Hindlimb muscle (tissue), 1 donor: ENCODE data around the gene DPPA3. TPM values are rescaled to one million over a fixed set of nuclear protein-coding genes. Genes with fewer than 3 reads are reported as not detected.
"Not testable (repeated sequence)": the region's sequence is repeated elsewhere in the genome, so short reads cannot be mapped to it uniquely, and the experiment has no call there.

Experiments used
- DNase-seq: peaks from one replicate; pipeline ENCODE4 v3.0.0-alpha.2; 2013
- polyA plus RNA-seq: library from polyadenylated mRNA; unstranded; fragments of 120-200 nt; gene quantifications from one replicate; pipeline ENCODE4 v1.2.1, GENCODE V29; 2013; ENCODE audit not compliant: insufficient read length

The DPPA3 gene
- not detected for polyA plus RNA-seq

DNA sequence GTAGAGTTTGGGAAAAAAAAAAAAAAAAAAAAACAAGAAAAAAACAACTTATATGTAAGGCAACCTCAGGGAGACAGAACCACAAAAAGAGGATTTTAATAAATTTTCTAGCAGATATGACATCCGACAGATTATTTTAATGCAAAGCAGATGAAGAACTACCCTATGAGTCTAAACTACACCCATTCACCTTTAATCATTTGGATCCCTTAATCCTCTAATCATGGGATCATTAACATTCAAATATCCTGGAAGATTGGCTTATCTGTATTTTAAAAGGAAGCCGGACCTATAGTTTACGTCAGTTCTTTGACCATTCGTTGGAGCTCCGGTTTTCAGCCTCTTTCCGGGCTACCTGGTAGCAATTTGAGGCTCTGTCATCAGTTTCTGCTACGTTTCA lies at the start of gene DPPA3:
Gene DPPA3 (plus strand): TSS at position 301 of the 400 bp plus-strand sequence. CDS start 138 bp downstream, outside the sequence.
- DNase-seq = no peak

DNA sequence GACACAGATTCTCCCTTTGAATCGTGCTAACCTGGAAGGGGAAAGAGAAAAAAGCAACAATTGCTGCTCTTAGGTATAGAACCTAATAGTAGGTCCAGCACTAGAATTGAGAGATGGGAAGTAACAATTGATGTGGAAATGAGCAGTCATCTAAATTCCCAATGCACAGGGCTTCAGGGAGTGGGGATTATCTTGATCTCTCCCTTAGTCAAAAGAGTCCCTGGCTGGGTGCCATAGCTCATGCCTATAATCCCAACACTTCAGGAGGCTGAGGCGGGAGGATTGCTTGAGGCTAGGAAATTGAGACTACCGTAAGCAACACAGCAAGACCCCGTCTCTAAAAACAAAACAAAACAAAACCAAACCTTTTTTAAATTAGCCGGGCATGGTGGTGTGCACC lies 49.5 kb upstream of the DPPA3 start:
- no peak for DNase-seq

DNA sequence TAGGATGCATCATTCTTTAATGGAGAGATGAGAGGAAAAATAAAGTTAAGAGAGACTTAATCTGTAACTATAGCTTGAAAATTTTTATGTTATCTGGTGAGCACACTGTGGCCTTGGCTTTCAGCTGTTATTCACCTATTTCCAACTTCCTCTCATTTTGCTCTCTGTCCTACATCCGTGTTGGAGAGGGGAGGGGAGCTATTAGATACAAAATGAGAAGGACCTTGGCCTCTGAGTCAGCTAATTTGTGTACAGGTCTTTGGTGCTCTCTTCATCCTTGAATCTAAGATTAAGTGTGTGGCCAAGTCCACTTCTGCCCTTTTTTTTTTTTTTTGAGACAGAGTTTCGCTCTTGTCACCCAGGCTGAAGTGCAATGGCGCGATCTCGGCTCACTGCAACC lies 44.6 kb upstream of the DPPA3 start:
- DNase-seq = no peak

DNA sequence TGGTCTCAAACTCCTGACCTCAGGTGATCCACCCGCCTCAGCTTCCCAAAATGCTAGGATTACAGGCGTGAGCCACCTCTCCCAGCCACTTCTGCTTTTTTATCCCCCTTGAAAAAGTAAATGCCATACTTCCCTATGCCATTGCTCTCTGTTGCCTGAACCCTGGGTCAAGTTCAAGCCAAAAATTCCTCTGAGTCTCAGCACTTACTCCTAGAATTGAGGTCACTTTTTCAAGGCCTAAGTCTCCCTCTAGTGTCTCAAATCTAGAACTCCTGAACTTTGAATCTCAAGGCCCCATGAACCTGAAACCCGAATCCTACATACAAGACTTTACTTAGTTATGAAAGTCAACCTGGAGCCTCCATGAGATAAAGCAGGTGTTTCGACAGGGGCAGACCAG lies 44.1 kb upstream of the DPPA3 start:
- no peak for DNase-seq

DNA sequence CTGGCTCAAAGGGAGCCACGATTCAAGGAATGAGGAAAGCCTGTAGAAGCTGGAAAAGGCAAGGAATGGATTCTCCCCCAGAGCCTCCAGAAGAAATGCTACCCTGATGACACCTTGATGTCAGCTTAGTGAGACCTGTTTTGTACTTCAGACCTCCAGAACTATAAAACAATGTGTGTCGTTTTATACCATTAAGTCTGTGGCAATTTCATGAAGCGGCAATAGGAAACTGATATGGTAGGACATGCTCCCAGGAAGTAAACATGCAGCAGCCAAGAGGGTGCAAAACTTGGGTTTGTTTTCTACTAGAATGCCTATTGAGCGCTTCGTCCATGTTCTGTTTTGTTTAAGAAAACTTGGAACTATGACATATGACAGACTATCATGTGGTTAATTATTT lies 43.1 kb upstream of the DPPA3 start:
- no peak for DNase-seq

DNA sequence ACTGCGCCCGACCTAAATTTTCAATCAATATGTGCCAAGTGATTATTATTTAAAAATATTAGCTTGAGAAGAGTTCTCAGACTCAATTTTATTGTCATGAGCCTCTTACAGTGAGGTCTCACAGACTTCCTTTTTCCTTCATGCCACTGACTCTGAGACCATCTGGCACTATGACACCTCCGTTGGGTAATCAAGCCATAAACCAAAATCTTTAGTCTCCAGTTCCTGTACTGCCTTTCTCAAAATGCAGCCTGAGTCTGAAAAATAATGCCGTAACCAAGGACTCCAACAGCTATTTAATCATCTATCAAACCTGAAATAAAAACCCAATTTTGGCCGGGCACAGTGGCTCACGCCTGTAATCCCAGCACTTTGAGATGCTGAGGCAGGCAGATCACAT lies 35.8 kb upstream of the DPPA3 start:
- DNase-seq = not testable (repeated sequence)

DNA sequence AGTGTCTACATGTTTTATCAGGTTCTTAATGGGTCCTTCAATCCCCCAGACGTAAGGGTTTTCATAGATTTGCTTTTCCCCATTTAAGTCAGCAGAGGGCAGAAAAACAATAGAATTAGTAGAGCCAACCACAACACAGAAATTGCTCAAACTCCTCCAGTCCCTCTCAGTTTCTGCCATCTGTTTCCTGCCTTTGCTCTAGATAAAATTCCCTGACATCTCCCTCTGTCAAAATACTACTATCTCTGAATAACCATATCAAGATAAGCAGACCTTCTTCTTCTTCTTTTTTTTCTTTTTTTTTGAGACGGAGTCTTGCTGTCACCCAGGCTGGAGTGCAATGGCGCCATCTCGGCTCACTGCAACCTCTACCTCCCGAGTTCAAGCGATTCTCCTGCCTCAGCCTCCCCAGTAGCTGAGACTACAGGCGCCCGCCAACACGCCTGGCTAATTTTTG lies 33.8 kb upstream of the DPPA3 start:
- DNase-seq = peak; percentile 4

DNA sequence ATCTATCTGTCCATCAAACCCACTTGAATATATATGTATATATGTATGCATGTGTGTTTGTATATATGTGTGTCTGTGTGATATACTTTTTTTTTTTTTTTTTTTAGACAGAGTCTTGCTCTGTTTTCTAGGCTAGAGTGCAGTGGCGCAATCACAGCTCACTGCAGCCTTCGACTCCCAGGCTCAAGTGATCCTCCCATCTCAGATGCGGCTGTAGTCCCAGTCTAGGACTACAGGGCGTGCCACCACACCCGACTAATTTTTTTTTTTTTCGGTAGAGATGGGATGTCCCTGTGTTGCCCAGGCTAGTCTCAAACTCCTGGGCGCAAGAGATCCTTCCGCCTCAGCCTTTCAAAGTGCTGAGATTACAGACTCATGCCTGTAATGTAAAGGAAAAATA lies 32.5 kb upstream of the DPPA3 start:
- no peak for DNase-seq

DNA sequence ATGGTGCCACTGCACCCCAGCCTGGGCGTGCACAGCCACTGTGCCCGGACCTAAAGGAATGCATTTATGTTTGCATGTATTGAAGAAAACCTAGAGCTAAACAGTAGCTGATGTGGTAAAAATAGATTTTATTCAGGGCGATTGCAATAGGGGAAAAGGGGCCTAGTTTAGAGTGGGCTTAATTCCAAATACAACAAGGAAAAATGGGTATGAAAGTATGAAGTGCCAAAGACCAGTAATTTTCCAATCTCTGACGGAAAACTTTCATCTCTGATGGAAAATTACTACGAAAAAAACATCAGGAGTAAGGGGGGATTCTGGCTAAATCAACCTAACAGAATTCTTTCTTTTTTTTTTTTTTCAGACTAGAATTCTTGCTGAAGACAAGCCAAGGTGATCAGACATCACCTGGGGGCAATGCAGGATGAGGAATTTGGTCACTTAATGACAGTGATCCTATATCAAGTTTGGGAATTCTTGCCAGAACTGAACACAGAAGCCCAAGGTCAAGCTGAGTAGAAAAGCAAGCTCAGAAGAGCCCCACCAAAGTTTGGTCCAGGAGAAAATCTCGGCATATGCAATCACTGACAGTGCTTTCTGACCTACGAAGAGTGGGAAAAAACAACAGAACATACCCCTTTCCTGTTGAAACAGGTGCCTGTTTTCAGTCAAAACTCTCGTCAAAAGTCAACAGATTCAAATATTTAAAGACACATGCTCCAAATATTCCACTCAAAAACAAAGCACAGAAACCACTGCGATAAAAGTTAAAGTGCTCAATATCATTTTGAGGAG lies 31.8 kb upstream of the DPPA3 start:
- DNase-seq = no peak

DNA sequence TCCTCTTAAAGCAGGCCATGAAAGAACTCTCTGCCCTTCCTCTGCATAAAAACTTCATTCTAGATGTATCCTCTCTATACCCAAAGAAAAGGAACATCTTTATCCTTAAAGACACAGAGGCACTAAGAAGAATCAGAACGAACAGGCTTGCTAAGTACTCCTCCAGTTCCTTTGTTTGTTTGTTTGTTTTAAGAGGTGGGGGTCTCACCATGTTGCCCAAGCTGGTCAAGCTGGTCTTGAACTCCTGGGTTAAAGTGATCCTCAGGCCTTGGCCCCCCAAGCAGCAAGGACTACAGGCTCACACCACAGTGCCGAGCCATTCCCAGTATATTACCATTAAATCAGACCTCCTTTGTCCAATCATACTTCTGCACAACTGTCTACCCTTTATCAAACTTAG lies 29.7 kb upstream of the DPPA3 start:
- DNase-seq = no peak

DNA sequence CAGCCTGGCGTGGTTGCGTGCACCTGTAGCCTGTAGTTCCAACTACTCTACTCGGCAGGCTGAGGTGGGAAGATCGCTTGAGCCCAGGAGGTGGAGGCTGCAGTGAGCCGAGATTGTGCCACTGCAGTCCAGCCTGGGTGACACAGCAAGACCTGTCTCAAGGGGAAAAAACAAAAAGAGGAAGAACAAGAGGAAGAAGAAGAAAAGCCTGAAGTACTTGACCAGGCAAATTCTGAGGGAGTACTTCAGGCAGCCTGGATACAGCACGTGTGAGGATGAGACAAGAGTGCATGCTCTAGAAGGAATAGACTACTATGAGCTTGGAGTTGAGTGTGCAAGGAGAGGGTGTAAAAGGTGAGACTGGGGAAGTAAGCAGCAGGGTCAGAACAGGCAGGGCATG lies 17.4 kb upstream of the DPPA3 start:
- no peak for DNase-seq

DNA sequence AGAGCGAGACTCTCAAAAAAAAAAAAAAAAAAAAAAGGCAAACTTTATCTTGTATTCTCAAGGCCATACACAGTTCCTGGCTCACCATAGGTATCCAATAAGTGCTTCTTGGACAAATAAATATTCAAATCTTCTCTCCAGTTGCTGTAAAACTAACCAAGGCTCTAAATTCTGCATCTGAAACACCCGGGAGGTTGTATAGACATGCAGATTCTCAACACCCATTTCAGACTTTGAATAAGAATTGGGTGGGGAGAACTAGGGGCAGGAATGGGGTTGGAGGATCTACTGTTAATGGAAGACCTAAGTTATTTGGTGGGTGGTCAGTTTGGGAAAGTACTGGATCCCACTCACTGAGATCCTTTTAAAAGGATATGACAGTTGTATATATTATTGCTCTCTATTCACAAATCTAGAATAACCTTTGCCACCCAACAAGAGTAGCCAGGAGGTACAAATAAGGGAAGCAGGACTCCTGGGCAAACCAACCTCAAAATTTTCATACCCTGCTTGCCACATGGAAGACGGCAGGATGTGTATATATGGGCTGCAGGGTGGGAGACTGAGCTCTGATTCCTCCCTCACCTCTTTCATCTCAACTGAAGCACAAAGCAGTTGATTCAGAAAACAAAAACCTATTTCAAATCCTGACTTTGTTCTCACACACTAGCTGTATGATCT lies 16.5 kb upstream of the DPPA3 start:
- no peak for DNase-seq

DNA sequence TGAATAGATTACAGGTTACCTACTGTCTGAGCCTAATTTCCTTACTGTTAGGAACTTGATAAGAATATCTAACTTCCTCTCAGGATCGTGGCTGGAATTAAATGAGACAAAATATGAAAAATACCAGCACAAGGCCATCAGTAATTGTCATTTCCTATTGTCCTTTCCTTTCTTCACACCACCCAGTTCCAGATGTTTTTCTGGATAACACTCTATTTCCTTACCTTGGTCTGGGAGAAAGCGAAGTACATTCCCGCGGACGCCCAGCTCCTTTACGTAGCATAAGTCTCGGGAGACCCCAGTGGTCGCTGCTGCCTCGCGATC lies 16.0 kb upstream of the DPPA3 start:
- no peak for DNase-seq

DNA sequence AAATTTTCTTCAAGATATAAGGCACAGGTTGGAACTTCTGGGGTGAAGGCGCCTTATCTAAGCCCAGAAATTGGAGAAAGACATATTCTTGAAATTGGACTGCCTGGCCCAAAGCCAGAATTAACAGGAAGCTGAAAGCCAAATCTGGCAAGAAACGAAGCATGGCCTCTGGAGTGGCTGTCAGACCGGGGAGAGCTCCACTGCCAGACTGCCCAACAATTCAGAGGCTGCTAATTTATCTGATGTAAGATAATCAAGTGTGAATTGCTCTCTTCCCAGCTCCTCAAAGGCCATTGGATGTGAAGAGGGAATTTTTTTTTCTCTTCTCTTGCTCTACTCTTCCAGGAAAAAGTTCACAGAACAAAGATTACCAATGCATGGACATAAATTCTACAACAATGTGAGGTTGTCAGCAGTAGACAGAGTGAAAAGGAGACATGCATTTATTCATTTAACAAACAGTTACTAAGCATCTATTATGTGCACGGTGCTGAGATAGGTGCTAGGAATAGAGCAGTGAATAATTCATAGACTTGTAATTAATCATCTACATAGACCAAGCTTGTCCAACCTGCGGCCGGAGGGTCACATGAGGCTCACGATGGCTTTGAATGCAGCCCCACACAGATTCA lies 15.6 kb upstream of the DPPA3 start, which contains the start of gene GDF3:
Gene GDF3 (minus strand): TSS at position 210 of the 632 bp plus-strand sequence. CDS start 47 bp downstream, at position 163.
- no peak for DNase-seq

DNA sequence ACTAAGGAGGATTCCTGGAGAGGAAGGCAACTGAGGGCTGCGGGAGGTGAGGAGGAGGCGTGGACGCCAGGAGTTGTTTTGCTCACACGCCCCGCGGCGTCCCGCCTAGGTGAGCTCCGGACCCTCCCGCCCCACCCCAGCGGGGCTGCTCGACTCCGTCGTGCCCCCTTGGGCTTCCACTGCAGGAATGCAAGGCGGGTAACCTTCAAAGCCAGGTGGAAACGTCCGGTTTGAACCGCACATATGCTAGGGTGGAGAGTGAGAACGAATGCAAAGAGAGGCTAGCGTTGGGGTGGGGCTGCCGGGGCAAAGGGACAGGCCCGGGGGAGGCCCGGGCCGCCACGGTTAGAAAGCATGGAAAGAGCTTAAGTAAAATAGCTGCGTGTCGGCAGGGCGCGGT lies 5.4 kb upstream of the DPPA3 start:
- no peak for DNase-seq

DNA sequence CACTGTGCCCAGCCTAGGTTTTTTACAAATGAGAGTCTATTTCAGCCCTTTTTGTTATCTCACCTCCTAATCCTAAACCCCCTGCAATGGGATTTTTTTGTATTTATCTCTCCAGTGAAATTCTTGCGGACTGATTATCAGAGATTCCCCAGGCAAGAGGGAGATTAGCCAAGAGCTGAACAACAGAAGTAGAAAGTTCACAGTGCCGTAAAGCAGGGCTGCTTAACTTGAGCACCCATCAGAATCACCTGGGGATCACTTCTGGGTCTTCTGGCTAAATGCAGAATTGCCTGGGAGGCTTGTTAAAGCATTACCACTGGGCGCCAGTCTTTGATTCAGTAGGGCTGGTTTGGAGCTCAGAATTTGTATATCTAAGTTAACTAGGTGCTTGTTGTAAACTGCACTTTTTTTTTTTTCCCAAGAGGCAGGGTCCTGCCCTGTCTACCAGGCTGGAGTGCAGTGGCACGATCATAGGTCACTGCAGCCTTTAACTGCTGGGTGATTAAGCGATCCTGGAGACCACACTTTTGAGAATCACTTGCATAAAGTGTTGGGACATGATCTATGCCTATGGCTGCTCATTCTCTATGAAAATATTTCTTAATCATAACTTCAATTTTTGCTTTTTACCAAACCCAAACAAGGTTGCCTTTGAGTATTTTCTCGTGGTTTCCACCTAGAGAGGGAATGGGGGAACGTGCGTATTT lies 1.1 kb upstream of the DPPA3 start:
- DNase-seq = no peak

DNA sequence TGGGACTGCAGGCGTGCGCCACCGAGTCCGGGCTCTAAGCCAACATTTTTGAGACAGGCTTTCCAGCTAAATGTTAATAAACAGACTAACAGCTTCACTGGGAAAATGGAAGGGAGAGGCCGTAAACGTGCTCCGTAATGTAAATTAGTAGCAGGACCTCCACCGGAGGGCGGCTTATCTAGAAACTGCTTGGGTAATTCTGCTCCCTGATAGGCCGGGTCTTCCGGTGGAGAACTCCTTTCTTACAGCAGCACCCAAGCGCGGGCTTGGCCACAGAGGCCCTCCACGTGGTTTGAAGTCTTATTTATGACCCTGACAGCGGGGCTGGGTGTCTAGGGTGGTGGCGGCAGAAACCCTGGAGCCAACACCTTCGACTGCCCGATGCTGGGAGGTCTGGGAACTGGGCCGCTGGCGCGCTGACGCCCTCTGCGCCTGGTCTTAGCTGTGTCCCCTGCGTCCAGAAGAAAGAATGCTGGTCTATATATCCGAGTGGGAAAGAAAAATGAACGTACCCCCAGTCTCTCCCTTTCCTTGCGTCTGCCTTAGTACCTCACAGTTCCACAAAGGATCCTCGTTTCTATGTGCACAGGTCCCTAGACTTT lies 1.7 kb downstream of the DPPA3 start:
- DNase-seq = no peak

DNA sequence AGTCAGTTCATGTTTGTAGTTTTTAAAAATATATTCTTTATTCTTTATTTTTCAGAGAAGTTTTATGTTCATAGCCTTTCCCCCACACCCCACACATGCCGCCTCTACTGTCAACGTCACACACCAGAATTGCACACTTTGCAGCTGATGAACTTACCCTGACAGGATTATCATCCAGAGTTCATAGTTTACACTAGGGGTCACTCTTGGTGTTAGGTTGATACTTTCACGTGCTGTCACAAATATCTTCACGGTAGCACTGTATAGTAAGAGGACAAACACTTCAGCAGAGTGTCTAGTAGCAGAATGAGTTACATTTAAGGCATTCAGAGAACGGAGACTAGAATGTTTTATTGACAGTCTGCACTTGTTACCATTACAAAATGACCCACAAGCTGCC lies 5.1 kb downstream of the DPPA3 start:
- no peak for DNase-seq

DNA sequence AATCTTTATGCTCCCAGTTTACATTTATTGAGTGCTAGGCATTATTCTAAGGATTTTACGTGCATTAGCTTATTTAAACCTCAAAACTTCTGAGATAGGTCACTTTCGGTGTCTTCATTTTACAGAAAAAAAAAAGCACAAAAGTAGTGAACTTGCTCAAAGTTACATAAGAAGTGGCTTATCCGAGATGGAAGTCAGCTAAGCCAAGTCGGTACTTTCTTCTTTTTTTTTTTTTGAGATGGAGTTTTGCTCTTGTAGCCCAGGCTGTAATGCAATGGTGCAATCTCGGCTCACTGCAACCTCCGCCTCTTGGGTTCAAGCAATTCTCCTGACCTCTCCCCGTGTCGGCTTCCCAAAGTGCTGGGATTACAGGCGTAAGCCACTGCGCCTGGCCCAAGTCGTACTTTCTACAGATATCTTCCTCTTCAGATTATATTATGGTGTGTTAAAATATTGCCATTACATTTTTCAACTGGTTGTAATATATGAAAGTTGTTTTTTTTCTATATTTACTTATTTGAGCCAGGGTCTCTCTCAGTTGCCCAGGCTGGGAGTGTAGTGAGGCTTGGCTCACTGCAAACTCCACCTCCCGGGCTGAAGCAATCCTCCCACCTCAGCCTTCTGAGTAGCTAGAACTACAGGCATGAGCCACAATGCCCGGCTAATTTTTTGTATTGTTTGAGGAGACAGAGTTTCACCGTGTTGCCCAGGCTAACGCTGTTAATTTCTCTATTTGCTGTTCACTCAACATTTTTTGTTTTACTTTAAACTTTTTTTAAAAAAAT lies 8.9 kb downstream of the DPPA3 start:
- DNase-seq = no peak

DNA sequence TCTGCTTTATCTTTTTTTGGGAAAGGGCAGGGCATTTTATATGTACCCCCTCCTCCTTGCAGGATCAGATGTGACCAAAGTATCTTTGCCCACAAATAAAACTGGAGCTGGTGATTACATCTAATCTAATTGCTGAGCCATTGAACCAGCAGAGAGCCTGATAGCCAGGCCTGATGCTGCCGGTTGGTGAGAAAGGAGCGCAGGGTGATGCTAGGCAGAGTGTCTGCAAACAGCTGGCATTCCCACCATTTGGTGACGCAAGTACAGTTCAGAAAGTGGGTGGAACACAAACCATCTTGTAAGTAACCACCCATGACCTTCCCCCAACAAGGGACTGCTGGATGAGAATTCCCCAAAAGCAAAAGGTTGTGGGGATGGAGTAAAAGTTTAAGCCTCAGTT lies 12.7 kb downstream of the DPPA3 start:
- DNase-seq = no peak

DNA sequence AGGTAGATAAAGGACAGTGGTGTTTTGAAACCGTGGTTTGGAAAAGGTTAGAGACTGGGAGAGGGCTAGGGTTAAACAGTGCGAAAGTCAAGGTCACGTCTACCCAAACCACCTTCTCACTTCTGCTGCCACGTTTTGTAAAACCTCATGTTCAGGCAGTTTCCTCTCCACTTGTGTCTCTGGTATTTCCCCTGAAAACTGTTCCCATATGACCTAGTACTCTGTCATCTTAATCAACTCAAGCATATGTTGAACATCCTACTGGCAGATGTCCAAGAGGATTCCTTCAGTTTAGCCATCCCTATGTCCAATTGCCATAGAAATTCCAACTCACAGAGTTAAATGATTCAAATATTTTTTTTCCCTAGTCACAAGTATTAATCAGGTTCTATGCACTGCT lies 18.5 kb downstream of the DPPA3 start:
- DNase-seq = no peak

DNA sequence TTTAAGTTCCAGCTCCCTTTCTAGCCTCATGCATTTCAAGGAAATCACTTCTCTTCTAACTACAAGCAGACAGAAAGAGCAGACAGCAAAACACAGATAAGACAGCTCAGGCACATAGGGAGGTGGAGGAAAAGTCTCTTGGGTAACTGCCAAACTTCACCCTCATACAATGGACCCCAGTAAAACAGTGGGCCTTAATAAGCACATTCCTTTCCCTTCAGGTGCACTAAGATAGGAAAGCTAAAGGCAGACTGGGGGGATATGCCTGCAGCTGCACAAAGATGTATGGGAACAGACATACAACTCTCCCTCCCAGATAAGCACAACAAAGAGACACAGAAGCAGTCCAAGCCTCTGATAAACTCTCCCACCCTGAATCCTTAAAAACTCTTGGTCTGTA lies 19.8 kb downstream of the DPPA3 start:
- not testable (repeated sequence) for DNase-seq
